Measurements from ENCODE around the gene VENTX.
"Not testable (repeated sequence)": the region's sequence is repeated elsewhere in the genome, so short reads cannot be mapped to it uniquely, and the experiment has no call there.

The VENTX gene

GRCh38 chr10:133214468-133215410 lies 22.9 kb upstream of the VENTX start:
- DNase-seq (ENCODE audit: low read depth in 2 of 2, low spot score in 1 of 2): no peak

GRCh38 chr10:133215586-133215985 lies 22.1 kb upstream of the VENTX start:
- DNase-seq (ENCODE audit: low read depth in 2 of 2, low spot score in 1 of 2): no peak

- no peak for DNase-seq (ENCODE audit: low read depth in 2 of 2, low spot score in 1 of 2)
Measured at GRCh38 chr10:133216776-133217175, 20.9 kb upstream of the VENTX start.

GRCh38 chr10:133217800-133218589 lies 19.7 kb upstream of the VENTX start:
- DNase-seq (ENCODE audit: low read depth in 2 of 2, low spot score in 1 of 2): no peak

- DNase-seq (ENCODE audit: low read depth in 2 of 2, low spot score in 1 of 2): no peak
Measured at GRCh38 chr10:133218891-133219290, 18.8 kb upstream of the VENTX start.

- DNase-seq (ENCODE audit: low read depth in 2 of 2, low spot score in 1 of 2): no peak
Measured at GRCh38 chr10:133219782-133220181, 17.9 kb upstream of the VENTX start.

GRCh38 chr10:133221331-133221730 lies 16.3 kb upstream of the VENTX start:
- no peak for DNase-seq (ENCODE audit: low read depth in 2 of 2, low spot score in 1 of 2)

DNA sequence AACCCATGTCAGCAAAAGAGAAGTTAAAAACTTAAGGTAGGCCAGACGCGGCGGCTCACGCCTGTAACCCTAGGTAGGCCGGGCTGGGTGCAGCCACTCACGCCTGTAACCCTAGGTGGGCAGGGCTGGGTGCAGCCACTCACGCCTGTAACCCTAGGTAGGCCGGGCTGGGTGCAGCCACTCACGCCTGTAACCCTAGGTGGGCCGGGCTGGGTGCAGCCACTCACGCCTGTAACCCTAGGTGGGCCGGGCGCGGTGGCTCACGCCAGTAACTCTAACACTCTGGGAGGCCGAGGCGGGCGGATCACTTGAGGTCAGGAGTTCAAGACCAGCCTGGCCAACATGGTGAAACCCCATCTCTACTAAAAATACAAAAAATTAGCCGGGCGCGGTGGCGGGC lies 15.9 kb upstream of the VENTX start:
- not testable (repeated sequence) for DNase-seq (ENCODE audit: low read depth in 2 of 2, low spot score in 1 of 2)

DNA sequence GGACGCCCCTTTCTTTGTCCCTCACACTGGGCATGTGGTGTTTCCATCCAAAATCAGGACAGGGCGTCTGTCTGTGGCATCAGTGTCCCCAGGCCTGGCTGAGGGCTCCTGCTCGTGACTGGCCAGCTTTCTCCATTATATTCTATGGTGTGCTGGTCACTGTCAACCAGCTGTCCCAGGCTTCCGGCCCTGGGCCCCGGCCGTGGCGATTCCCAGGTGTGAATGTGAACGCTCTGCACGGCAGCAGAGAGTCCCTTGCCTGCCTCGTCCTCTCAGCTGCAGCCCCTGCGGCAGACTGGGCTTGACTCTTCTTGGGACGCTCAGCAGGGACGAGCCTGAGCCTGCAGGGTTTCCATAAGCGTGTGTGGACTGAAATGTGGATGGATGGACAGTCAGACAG lies 13.6 kb upstream of the VENTX start:
- DNase-seq (ENCODE audit: low read depth in 2 of 2, low spot score in 1 of 2): no peak

DNA sequence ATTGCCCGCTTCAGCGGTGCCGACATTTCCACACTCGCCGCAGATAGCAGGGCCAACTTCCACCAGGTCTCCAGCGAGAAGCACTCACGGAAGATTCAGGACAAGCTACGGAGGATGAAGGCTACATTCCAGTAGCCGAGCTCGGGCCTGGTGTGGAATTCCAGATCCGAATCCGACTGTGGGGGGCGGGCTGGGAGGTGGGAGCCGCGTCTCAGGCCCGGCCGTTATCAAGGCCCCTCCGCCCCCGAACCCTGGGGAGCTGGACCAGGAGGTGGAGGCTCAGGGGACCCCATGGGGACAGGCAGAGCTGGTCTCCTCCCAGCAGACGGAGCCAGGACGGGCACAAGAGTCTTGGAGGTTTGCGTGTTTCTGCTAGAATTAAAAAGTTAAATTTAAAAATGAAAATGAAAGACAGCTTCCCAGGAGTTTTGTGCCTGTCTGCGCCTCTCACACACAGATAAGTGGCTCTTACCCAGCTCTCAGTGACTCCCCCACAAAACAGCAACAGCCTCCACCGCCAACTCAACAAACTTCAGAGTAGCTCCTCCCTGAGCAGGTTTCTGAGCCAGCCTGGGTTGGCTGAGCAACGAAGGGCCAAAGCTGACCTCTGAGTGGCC lies 12.8 kb upstream of the VENTX start:
- no peak for DNase-seq (ENCODE audit: low read depth in 2 of 2, low spot score in 1 of 2)

GRCh38 chr10:133225707-133226191 lies 11.9 kb upstream of the VENTX start:
- no peak for DNase-seq (ENCODE audit: low read depth in 2 of 2, low spot score in 1 of 2)

DNA sequence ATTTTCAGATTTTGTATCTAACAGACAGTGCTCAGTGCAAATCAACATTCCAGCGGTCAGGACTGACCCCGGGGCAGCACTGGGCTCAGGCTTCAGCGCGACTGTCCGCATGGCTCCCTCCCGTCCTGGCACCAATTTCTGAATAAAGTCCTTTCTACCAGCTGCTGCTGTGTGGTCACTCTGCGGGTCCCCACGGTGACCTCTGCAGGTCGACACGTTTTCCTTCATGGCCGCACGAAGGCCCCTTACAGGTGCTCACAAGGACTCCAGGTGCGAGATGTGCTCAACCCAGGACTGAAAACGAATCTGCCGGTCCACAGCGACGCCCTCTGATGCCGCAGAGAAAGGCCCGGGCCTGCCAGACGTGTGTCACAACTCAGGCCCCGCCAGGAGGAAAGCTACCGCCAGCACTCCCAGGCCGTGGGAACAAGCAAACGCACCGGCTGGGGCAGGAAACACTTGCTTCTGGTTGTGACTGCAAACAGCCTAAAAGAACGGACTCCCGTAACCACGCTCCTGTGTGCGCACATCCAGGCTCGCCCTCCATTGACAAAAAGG lies 11.3 kb upstream of the VENTX start:
- no peak for DNase-seq (ENCODE audit: low read depth in 2 of 2, low spot score in 1 of 2)

GRCh38 chr10:133227256-133227655 lies 10.4 kb upstream of the VENTX start:
- DNase-seq (ENCODE audit: low read depth in 2 of 2, low spot score in 1 of 2): no peak

- DNase-seq (ENCODE audit: low read depth in 2 of 2, low spot score in 1 of 2): no peak
Measured at GRCh38 chr10:133229265-133230043, 8.2 kb upstream of the VENTX start.

GRCh38 chr10:133230044-133230361 lies 7.7 kb upstream of the VENTX start, which contains the start of gene UTF1:
UTF1 (plus strand) TSS chr10:133230217; CDS start chr10:133230289, 72 bp downstream.
- no peak for DNase-seq (ENCODE audit: low read depth in 2 of 2, low spot score in 1 of 2)

- DNase-seq (ENCODE audit: low read depth in 2 of 2, low spot score in 1 of 2): no peak
Measured at GRCh38 chr10:133230387-133231195, 7.1 kb upstream of the VENTX start.

GRCh38 chr10:133231244-133231945 lies 6.3 kb upstream of the VENTX start:
- DNase-seq (ENCODE audit: low read depth in 2 of 2, low spot score in 1 of 2): no peak

- DNase-seq (ENCODE audit: low read depth in 2 of 2, low spot score in 1 of 2): no peak
Measured at GRCh38 chr10:133231946-133232574, 5.6 kb upstream of the VENTX start.

DNA sequence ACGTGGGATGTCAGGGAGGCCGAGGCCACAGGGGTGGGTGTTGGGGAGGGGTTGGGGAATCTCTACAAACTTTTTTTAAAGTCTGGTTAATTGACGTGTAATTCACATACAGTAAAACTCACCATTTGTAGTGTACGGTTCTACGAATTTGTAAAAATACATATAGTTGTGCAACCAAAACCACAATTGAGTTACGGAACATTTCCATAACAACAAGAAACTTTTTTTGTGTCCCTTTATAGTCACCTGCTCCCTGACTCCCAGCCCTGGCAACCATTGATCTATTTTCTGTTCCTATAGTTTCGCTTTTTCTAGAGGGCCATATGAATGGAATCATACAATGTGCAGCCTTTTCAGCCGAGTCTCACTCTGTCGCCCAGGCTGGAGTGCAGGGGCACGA lies 2.9 kb upstream of the VENTX start:
- not testable (repeated sequence) for DNase-seq (ENCODE audit: low read depth in 2 of 2, low spot score in 1 of 2)

Data from stimulated activated CD8-positive, alpha-beta memory T cell treated with anti-CD3 and anti-CD28 coated beads, Interleukin-4, amount 100 ng/mL, for 4 hours (primary cell).